SK-N-SH (cell line): ENCODE measurements around the gene CNTNAP2.
A peak's percentile ranks its signal among the peaks of the same experiment; 100 is the strongest.

Experiments
- CTCF ChIP-seq: fragments of 200-600 bp; sonication (generic); IDR thresholded peaks from 2 replicates; pipeline ENCODE4 v1.6.1; 2017; ENCODE audit warnings: antibody characterized with exemption, mild to moderate bottlenecking, moderate library complexity
- EZH2phosphoT487 ChIP-seq: fragments of 200-600 bp; sonication (generic); IDR thresholded peaks from 2 replicates; pipeline ENCODE4 v1.6.1; 2017; ENCODE audit warnings: low read depth, mixed run types, mild to moderate bottlenecking, antibody characterized with exemption, moderate library complexity, borderline replicate concordance
- GABPA ChIP-seq: IDR thresholded peaks from 2 replicates; pipeline ENCODE4 v1.4.0; 2012; ENCODE audit warnings: low read depth, mild to moderate bottlenecking
- GATA2 ChIP-seq: sonication (generic); formaldehyde crosslinking; IDR thresholded peaks from 2 replicates; pipeline ENCODE4 v1.5.0; 2020; ENCODE audit warnings: mild to moderate bottlenecking, missing genetic modification reagents
- JUND ChIP-seq: IDR thresholded peaks from 2 replicates; pipeline ENCODE4 v1.4.0; 2012
- MAX ChIP-seq: IDR thresholded peaks from 2 replicates; pipeline ENCODE4 v1.4.0; 2012; ENCODE audit warnings: low read depth
- NRF1 ChIP-seq: IDR thresholded peaks from 2 replicates; pipeline ENCODE4 v1.6.1; 2012; ENCODE audit warnings: low read depth, mild to moderate bottlenecking, low read length
- POLR2AphosphoS5 ChIP-seq: IDR thresholded peaks from 2 replicates; pipeline ENCODE4 v1.6.1; 2012; ENCODE audit warnings: low read depth, low read length
- REST ChIP-seq: IDR thresholded peaks from 2 replicates; pipeline ENCODE4 v1.6.1; 2012; ENCODE audit warnings: mild to moderate bottlenecking, low read depth, low read length, moderate library complexity
- RFX5 ChIP-seq: IDR thresholded peaks from 2 replicates; pipeline ENCODE4 v1.6.1; 2012; ENCODE audit warnings: mild to moderate bottlenecking, improper control_type of control experiment, low read length
- SMC3 ChIP-seq: IDR thresholded peaks from 2 replicates; pipeline ENCODE4 v1.6.1; 2012; ENCODE audit warnings: low read depth, low read length, improper control_type of control experiment
- TAF1 ChIP-seq: IDR thresholded peaks from 2 replicates; pipeline ENCODE4 v1.6.1; 2012; ENCODE audit warnings: low read depth, mild to moderate bottlenecking, low read length, moderate library complexity, borderline replicate concordance
- YY1 ChIP-seq: IDR thresholded peaks from 2 replicates; pipeline ENCODE4 v1.4.0; 2012; ENCODE audit warnings: low read depth, mild to moderate bottlenecking

- TF ChIP-seq REST (no peak), NRF1 (no peak), EZH2phosphoT487 (no peak), TAF1 (peak; percentile 30; the same call in 1 of the 2 replicates), YY1 (no peak), CTCF (no peak), GABPA (no peak), JUND (peak; percentile 96), MAX (peak; percentile 74), SMC3 (no peak), GATA2 (no peak), RFX5 (no peak), POLR2AphosphoS5 (peak; percentile 84)
These were observed 1393.1 kb downstream of the CNTNAP2 start for GRCh38 chr7:147509541-147510200.
